ENCODE results near the gene TTLL11. TPM values are rescaled to one million over a fixed set of nuclear protein-coding genes. Genes with fewer than 3 reads are reported as not detected.

TTLL11 gene
- total RNA-seq = 9.0 and 10.2 TPM in 2 replicates

DNA sequence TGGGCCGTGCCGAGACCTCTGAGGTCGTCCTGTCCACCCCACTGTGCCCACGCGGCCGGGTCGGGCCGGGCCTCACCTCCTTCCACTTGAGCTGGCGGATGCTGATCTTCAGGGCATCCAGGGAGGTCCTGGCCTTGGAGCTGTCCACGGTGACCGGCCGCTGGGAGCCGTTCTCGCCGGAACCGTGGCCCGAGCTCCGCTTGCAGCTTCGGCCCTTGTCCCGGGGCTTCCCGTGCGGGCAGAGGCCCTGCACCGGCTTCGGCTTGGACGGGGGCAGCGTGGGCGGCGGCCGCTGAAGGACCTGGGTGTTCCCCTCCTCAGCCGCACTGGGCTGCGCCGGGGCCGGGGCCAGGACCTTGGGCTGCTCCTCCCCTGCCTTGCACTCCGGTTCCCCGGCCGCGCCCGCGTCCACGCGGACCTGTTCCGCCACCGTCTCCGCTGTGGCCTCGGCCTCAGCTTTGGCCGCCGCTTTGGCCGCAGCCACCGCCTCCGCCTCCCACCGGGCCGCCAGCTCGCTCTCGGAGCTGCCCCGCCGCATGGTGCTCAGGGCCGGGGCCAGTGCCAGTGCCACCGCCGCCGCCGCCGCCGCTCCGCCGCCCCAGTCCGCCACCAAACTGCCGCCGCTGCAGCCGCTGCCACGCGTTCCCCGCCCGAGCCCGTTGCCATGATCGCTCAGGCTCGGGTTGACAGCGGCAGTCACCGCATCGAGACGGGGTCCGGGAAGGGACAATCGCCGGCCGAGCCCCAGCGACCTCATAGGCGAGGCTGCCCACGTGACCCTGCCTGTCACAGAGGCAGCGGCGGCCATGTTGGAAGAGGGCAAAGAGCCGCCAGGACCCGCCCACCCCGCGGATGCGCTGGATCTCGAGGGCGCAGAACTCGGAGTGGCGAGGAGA, at the start of gene TTLL11:
Gene TTLL11, minus strand, starts transcription at position 698 of the 896 bp plus-strand sequence. Its CDS starts 160 bp downstream, at position 538.

Small RNA genes lying within 50 kb of the gene (small RNA-seq; reads per million reads assigned to genes)
- not detected for gene MIR4478

Other genes with a start within 250 kb of the TTLL11 start
- 13.1 and 15.7 TPM in 2 replicates for gene NDUFA8, start 66.5 kb upstream of the TTLL11 start, total RNA-seq
- gene MORN5, start 66.6 kb upstream of the TTLL11 start, total RNA-seq = not detected in 2 replicates
- not detected in 2 replicates for gene LHX6, start 135.6 kb upstream of the TTLL11 start, total RNA-seq
- gene RBM18, start 171.5 kb upstream of the TTLL11 start, total RNA-seq = 10.0 and 11.4 TPM in 2 replicates
- gene MRRF, start 171.6 kb upstream of the TTLL11 start, total RNA-seq = 30.3 and 36.4 TPM in 2 replicates

Measured in hair follicle dermal papilla cell (primary cell).